T-helper 17 cell (primary cell): ENCODE results near the gene RBCK1. TPM values are rescaled to one million over a fixed set of nuclear protein-coding genes. Genes with fewer than 3 reads are reported as not detected.

Experiments used
- ATAC-seq: fragments of 150-1000 bp; cut with Tn5 transposase; 2 replicates; pipeline ENCODE4 v1.10.0; 2021; ENCODE audit warnings: mild to moderate bottlenecking, moderate library complexity
- DNase-seq, 3 donors: peaks; one replicate each; pipeline versions ENCODE4 v3.0.0 to v3.0.0-alpha.2; 2020 to 2021
- H3K9me3 ChIP-seq: one replicate; pipeline ENCODE4 v1.7.0; 2013; ENCODE audit warnings: low read length, mild to moderate bottlenecking; ENCODE audit not compliant: control insufficient read depth, poor library complexity, severe bottlenecking
- H3K27ac Mint-ChIP-seq: one replicate; pipeline ENCODE4 v1.8.0; 2022; ENCODE audit warnings: mild to moderate bottlenecking, moderate library complexity, mixed read lengths
- H3K27me3 Mint-ChIP-seq: one replicate; pipeline ENCODE4 v1.8.0; 2022; ENCODE audit warnings: mixed read lengths
- H3K36me3 Mint-ChIP-seq: one replicate; pipeline ENCODE4 v1.8.0; 2022; ENCODE audit warnings: low read depth, mixed read lengths
- H3K4me1 Mint-ChIP-seq: one replicate; pipeline ENCODE4 v1.8.0; 2022; ENCODE audit warnings: mild to moderate bottlenecking, mixed read lengths
- H3K4me3 Mint-ChIP-seq: one replicate; pipeline ENCODE4 v1.8.0; 2022; ENCODE audit warnings: mild to moderate bottlenecking, moderate library complexity, mixed read lengths
- total RNA-seq, 4 donors: library from RNA in 2 of 4; stranded (reverse) in 2 of 4; gene quantifications; one replicate each; pipeline ENCODE4 v1.2.3 and lab custom pipeline; 2022 to 2026

The RBCK1 gene
- total RNA-seq, 2 donors from 2014 or later, result 62.1 to 72.7 TPM

DNA sequence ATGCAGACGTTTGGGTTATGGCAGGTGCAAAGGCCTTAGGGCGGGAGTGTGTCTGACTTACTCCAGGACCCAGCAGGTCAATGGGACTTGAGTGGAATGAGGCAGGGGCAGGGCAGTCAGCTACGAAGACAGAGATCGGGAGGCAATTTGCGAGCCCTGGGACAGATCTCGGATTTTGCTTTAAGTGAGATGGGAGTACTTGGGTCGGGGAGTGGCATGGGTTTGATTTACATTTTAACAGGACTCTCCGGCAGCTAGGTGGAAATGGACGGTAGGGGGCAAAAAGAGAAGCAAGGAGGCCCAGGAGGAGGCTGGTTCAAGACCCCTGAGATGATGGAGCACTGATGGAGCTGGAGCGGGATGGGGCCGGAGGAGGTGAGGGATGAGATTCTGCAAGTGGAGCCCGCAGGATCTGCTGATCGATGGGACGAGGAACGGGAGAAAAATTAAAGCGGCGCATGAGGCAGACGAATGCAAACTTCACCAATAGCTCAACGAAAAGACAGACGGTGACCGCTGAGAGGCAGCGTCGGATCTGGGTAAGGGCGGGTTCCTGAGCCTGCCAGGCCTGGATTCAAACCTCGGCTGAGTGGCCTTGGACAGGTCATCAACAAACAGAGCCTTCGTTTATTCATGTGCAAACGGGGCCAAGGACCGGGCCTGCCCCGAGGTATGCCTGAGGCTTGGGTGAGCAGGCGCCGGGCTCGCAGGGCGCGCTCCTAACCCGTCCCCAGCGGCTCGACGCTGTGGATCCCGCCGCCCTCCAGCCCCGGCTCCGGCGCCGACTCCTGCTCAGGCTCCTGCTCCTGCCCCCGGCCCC is 756 bp upstream of the RBCK1 start:
- Mint-ChIP-seq H3K4me3 (peak overlapping the region; percentile 98), H3K36me3 (no peaks in the 10 kb centered on the region), H3K27ac (peak overlapping the region; percentile 94), H3K27me3 (no peaks in the 10 kb centered on the region), H3K4me1 (peaks cover 36% of the 10 kb centered on the region)
- ATAC-seq (peak; percentile 80), DNase-seq (peak; percentile 47 to 73 (median 70))
- no peaks in the 10 kb centered on the region for H3K9me3 ChIP-seq

DNA sequence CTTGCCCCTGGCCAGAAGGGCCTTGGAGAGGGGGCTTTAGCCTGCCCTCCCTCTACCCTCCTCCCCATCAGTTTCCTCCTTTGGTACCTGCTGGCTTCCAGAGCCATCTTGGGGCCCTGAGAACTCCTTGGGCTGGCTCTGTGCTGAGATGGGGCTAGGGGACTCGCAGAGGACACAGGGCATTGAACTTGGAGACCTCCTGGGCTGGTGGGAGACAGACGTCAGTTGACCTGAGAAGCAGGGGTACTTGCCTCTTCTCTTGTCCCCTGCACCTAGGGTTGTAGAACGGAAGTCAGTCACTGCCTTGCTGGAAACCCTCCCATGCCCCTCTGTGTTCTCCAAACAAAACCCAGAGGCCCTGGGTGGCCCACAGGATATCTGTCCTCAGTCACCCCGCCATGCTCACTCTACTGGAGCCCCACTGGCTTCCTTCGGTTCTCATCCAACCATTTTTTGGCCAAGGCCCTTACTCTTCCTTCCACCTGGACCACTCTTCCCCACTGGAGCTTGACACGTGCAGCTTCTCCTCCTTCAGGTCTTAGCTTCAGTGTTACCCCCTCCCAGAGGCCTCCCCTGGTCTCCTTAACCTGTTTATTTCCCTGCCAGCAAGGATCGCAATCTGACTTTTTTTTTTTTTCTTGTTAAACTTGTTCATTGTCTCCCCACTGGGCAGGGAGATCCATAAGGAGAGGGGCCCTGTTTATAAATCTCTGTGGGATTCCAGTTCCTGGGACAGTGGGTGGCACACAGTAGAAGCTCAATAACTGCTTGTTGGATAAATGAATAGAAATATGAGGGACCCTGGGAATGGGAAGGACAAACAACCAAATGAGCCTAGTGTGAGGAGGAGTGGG is 971 bp downstream of the RBCK1 start:
- H3K4me1 Mint-ChIP-seq, result peaks cover 40% of the 10 kb centered on the region
- no peaks in the 10 kb centered on the region for H3K27me3 Mint-ChIP-seq
- H3K9me3 ChIP-seq, result no peaks in the 10 kb centered on the region
- peak overlapping the region; percentile 94 for H3K4me3 Mint-ChIP-seq
- ATAC-seq (no peak), DNase-seq (no peak)
- no peaks in the 10 kb centered on the region for H3K36me3 Mint-ChIP-seq
- peak overlapping the region; percentile 90 for H3K27ac Mint-ChIP-seq

DNA sequence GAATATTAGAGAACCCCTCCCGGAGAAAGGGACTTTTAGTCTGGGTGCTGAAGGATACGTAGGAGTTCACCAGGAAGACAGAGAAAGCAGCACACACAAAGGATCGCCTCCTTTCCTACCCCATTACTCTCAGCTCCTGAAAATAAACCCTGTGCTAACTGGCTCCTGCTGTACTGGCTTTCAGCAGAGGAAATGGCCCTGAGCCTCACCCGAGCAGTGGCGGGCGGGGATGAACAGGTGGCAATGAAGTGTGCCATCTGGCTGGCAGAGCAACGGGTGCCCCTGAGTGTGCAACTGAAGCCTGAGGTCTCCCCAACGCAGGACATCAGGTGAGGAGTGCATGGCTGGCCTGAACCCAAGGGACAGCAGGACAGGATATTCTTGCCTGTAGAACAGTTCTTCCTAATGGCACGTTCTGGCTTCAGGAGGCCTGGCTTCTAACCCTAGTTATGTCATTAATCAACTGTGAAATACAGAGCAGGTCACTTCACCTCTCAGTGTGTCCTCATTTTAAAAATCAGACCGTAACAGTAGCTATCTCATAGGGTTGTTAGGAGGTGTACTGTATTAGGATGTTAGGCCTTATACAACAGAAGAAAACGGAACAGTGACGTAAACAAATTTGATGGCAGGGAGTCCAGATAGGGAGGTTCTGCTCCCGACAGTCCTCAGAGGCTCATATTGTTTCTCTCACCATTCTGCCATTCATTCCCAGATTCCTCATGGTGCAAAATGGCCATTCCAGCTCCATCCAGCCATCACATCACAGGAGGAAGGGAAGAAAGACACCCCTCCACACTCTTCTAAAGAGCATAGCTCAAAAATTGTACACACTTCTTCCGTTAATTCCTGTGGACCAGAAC is 1.8 kb downstream of the RBCK1 start:
- no peak for ATAC-seq
- DNase-seq, result no peak
- Mint-ChIP-seq H3K4me1 (peaks cover 39% of the 10 kb centered on the region), H3K36me3 (no peaks in the 10 kb centered on the region), H3K27ac (peak overlapping the region; percentile 90), H3K27me3 (no peaks in the 10 kb centered on the region), H3K4me3 (peak overlapping the region; percentile 94)
- no peaks in the 10 kb centered on the region for H3K9me3 ChIP-seq

DNA sequence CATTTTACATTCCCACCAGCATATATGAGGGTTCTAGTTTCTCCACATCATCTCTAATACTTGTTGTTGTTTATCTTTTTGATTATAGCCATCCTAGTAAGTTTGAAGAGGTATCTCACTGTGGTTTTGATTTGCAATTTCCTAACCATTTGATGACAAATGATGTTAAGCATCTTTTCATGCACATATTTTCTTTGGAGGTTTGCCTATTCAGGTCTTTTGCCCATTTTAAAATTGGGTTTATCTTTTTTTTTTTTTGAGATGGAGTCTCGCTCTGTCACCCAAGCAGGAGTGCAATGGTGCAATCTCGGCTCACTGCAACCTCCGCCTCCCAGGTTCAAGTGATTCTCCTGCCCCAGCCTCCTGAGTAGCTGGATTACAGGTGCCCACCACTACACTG is 4.0 kb downstream of the RBCK1 start:
- Mint-ChIP-seq H3K4me3 (no peak overlapping the region), H3K27me3 (no peaks in the 10 kb centered on the region), H3K4me1 (peaks cover 42% of the 10 kb centered on the region), H3K36me3 (peaks cover 4% of the 10 kb centered on the region), H3K27ac (no peak overlapping the region)
- ATAC-seq (no peak), DNase-seq (no peak)
- no peaks in the 10 kb centered on the region for H3K9me3 ChIP-seq

DNA sequence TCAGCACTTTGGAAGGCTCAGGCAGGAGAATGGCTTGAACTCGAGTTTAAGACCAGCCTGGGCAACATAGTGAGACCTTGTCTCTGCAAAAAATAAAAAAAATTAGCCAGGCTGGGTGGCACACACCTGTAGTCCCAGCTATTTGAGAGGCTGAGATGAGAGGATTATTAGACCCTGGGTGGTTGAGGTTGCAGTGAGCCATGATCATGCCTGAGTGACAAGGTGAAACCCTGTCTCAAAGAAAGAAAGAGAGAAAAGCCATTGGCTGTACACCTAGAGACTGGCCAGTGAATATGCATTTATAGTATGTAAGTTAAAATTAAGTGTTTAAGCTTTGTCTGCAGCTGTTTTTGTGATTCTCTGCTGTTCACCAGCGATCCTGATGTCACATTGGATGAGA is 6.1 kb downstream of the RBCK1 start:
- no peaks in the 10 kb centered on the region for H3K9me3 ChIP-seq
- Mint-ChIP-seq H3K36me3 (peaks cover 4% of the 10 kb centered on the region), H3K4me1 (peaks cover 39% of the 10 kb centered on the region), H3K27me3 (no peaks in the 10 kb centered on the region), H3K27ac (peak overlapping the region; percentile 3), H3K4me3 (no peak overlapping the region)
- ATAC-seq, result no peak
- no peak for DNase-seq

DNA sequence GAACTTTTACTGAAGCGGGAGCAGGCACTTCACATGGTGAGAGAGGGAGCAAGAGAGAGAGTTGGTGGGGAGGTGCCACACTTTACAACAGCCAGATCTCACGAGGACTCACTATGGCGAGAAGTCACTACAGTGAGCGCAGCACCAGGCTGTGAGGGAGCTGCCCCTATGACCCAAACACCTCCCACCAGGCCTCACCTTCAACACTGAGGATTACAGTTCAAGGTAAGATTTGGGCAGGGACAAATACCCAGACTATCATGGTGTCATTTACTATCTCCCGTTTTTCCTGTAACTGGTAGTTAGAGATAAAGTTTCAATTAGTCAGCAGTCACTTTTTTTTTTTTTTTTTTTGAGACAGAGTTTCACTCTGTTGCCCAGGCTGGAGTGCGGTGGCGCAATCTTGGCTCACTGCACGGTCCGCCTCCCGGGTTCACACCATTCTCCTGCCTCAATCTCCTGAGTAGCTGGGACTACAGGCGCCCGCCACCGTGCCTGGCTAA is 7.8 kb downstream of the RBCK1 start:
- H3K4me1 Mint-ChIP-seq, result peaks cover 26% of the 10 kb centered on the region
- H3K27ac Mint-ChIP-seq, result no peak overlapping the region
- no peaks in the 10 kb centered on the region for H3K27me3 Mint-ChIP-seq
- peaks cover 4% of the 10 kb centered on the region for H3K36me3 Mint-ChIP-seq
- H3K4me3 Mint-ChIP-seq, result no peak overlapping the region
- DNase-seq (no peak), ATAC-seq (no peak)
- H3K9me3 ChIP-seq, result no peaks in the 10 kb centered on the region

DNA sequence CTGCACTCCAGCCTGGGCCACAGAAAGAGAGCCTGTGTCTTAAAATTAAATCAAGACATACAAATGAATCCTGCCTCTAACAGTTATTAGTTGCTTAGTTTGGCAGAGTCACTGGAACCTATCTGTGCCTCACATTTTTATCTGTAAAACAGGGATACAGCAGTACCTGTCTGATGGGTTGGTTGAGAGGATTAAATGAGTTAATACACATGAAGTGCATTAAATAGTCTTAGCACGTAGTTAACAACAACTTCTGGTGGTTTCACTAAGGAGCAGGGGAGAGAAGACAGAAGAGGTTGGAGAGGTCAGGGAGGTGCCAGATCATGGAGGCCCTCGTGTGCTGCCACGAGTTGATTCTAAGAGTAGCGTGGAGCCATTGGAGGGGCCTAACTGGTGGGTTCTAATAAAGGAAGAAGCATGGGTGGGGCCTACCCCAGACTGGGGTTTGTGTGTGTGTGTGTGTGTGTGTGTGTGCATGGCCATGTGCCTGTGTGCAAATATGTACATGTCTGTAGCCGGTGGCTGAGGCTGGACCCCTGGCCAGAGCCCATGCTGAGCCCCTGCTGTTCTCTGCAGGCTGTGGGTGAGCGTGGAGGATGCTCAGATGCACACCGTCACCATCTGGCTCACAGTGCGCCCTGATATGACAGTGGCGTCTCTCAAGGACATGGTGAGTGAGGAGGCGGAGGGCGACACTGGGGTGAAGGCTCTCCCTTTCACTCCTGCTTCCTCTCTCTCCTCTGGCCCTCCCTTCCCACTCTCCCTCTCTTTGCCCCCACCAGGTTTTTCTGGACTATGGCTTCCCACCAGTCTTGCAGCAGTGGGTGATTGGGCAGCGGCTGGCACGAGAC is 9.1 kb downstream of the RBCK1 start:
- ATAC-seq, result no peak
- peaks cover 24% of the 10 kb centered on the region for H3K4me1 Mint-ChIP-seq
- no peak overlapping the region for H3K27ac Mint-ChIP-seq
- DNase-seq, result no peak
- H3K9me3 ChIP-seq, result no peaks in the 10 kb centered on the region
- H3K4me3 Mint-ChIP-seq, result no peak overlapping the region
- H3K27me3 Mint-ChIP-seq, result no peaks in the 10 kb centered on the region
- H3K36me3 Mint-ChIP-seq, result peaks cover 10% of the 10 kb centered on the region

DNA sequence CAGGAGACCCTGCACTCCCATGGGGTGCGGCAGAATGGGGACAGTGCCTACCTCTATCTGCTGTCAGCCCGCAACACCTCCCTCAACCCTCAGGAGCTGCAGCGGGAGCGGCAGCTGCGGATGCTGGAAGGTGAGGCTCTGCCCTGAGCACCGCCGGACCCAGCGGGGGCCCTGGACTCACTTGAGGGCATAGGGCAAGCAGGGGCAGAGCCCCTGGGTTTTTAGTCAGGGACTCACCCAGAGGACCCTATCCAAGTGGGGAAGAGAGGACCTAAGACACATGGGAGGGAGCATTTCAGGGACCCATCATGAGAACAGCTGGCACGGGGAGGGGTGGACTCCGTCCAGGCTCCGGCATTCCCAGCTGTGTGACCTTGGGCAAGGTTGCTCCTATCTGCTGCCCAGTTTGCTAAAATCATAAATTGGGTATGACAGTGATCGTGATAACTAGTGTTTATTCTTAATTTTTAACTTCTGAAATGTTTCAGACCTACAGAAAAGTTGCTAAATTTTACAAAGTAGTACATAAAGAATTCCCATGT is 9.8 kb downstream of the RBCK1 start:
- peaks cover 10% of the 10 kb centered on the region for H3K36me3 Mint-ChIP-seq
- ATAC-seq, result no peak

DNA sequence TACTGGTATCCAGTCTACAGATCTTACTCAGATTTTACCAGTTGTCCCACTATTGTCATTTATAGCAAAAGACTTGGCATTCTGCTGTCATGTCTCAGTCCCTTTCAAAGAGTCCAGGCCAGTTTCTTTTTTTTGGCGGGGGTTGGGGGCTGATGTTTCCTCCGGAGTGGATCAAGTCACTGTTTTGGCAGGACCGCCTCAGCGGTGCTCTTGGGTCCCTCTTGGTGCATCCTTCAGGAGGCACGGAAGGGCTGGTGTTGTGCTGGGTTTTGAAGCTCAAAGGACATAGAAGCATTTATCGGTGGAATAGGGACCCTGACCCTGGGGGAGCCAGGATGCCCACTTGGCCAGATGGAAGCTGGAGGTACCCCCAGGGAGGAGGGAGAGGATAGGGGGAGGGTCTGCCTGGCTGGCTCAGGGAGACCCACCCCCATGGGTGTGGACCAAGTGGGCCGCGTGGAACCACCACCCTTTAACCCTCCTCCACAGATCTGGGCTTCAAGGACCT is 10.8 kb downstream of the RBCK1 start:
- Mint-ChIP-seq H3K4me3 (no peak overlapping the region), H3K4me1 (peaks cover 19% of the 10 kb centered on the region), H3K27ac (peak overlapping the region; percentile 37), H3K27me3 (no peaks in the 10 kb centered on the region), H3K36me3 (peaks cover 10% of the 10 kb centered on the region)
- no peak for DNase-seq
- ATAC-seq, result no peak
- no peaks in the 10 kb centered on the region for H3K9me3 ChIP-seq

More for the DNA sequence above, 9.8 kb downstream of the RBCK1 start:
- no peak overlapping the region for H3K27ac Mint-ChIP-seq
- H3K4me1 Mint-ChIP-seq, result peaks cover 22% of the 10 kb centered on the region
- H3K9me3 ChIP-seq, result no peaks in the 10 kb centered on the region
- H3K4me3 Mint-ChIP-seq, result no peak overlapping the region
- no peak for DNase-seq
- H3K27me3 Mint-ChIP-seq, result no peaks in the 10 kb centered on the region

DNA sequence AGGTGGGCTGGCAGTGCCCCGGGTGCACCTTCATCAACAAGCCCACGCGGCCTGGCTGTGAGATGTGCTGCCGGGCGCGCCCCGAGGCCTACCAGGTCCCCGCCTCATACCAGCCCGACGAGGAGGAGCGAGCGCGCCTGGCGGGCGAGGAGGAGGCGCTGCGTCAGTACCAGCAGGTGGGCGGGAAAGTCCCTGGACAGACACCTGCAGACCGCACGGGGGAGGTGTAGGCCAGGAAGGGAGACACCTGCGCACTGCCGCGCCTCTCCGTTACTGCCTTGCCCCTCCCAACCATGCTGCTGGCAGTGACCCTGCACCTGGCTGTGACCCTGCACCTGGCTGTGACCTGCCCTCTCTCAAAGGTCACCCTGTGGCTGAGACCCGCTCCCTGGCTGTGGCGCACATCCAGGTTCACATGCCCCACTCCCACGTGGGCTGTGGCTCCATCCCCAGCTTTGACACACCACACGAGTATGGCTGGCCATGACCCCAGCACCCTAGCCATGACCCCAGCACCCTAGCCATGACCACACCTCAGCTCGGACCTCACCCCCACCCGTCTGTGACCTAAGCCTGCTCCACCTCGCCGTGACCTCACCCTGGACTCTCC is 11.6 kb downstream of the RBCK1 start:
- no peaks in the 10 kb centered on the region for H3K9me3 ChIP-seq
- H3K36me3 Mint-ChIP-seq, result peaks cover 10% of the 10 kb centered on the region
- no peaks in the 10 kb centered on the region for H3K27me3 Mint-ChIP-seq
- peaks cover 24% of the 10 kb centered on the region for H3K4me1 Mint-ChIP-seq
- ATAC-seq, result peak; percentile 44
- no peak overlapping the region for H3K27ac Mint-ChIP-seq
- H3K4me3 Mint-ChIP-seq, result no peak overlapping the region
- no peak for DNase-seq

DNA sequence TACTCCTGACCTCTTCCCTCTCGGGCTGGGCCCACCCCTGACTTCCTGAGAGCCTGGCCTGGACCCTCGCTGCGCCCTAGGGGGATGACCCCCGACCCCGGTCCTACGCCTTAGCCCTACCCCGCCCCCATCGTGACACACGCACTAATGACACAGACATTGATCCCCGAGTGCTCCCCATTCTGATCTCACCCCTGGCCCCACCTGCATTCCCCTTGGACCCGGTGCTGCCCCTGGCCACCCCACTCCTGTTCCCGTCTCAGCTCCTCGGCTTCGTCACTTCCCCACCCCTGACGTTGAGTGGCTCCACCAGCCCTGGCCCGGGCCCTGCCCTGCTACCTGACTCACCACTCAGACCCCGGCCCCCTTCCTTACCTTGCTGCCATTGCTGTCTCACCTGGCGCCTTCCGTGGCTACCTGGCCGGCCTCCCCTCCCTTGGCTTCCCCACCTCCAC is 12.1 kb downstream of the RBCK1 start:
- H3K9me3 ChIP-seq, result no peaks in the 10 kb centered on the region
- Mint-ChIP-seq H3K36me3 (peaks cover 10% of the 10 kb centered on the region), H3K27ac (no peak overlapping the region), H3K4me3 (no peak overlapping the region), H3K27me3 (no peaks in the 10 kb centered on the region), H3K4me1 (peaks cover 25% of the 10 kb centered on the region)
- DNase-seq (no peak), ATAC-seq (no peak)
